Mucosa of descending colon (tissue), 3 donors: ENCODE results near the gene PBRM1. TPM values are rescaled to one million over a fixed set of nuclear protein-coding genes. Genes with fewer than 3 reads are reported as not detected.

Experiments
- ATAC-seq: fragments of 200-7000 bp; cut with Tn5 transposase; one replicate; pipeline ENCODE4 v1.9.1; 2020; ENCODE audit warnings: mild to moderate bottlenecking, moderate library complexity
- DNase-seq, 3 donors: peaks; one replicate each; pipeline ENCODE4 v3.0.0-alpha.2; 2020
- H3K36me3 ChIP-seq: fragments of 200-600 bp; one replicate; pipeline ENCODE4 v1.8.0; 2021; ENCODE audit warnings: low read depth, mild to moderate bottlenecking
- H3K4me1 ChIP-seq: fragments of 200-600 bp; one replicate; pipeline ENCODE4 v1.8.0; 2021; ENCODE audit warnings: low read depth, mild to moderate bottlenecking
- H3K4me3 ChIP-seq: fragments of 200-600 bp; one replicate; pipeline ENCODE4 v1.8.0; 2021; ENCODE audit warnings: mild to moderate bottlenecking
- H3K9me3 ChIP-seq: fragments of 200-600 bp; one replicate; pipeline ENCODE4 v1.8.0; 2021; ENCODE audit warnings: mild to moderate bottlenecking
- CTCF ChIP-seq: fragments of 200-600 bp; IDR thresholded peaks from one replicate; pipeline ENCODE4 v1.8.0; 2022; ENCODE audit warnings: antibody characterized with exemption, mild to moderate bottlenecking
- intact Hi-C, 2 donors: fragments of 100-400 bp; cut with DNase I in 1 of 2; cut with micrococcal nuclease in 1 of 2; formaldehyde crosslinking; loops; one replicate each; pipeline versions ENCODE4 v1.11.0 to v1.11.1; 2022; cut with DNase I, micrococcal nuclease
- total RNA-seq, 3 donors: library from RNA; stranded (reverse); fragmentation: NEBNext Ultra II Directional in 2 of 3; extraction: Animal tissue kit (Norgen Biotek cat#: 25700) in 2 of 3; gene quantifications; one replicate each; pipeline versions ENCODE4 v1.2.1 to v1.2.4, GENCODE V29; 2021 to 2023
- donor health status: DM: no; HTN: no; CAD: no; lungs with moderate emphysema.
- donor health status: DM: no; HTN: no; CAD: no.
- donor health status: DM: no; HTN: yes; CAD: no.

PBRM1 gene
- total RNA-seq, 3 donors from 2014 or later = 48.5 to 86.1 (median 56.8) TPM

- DNase-seq (no peak), ATAC-seq (peak; percentile 60)
- H3K36me3 ChIP-seq = no peaks in the 10 kb centered on the region
- intact Hi-C loops = no loop called here
- no peak for TF ChIP-seq CTCF
- H3K4me1 ChIP-seq = no peaks in the 10 kb centered on the region
- H3K4me3 ChIP-seq = no peak overlapping the region
- H3K9me3 ChIP-seq = peaks cover 11% of the 10 kb centered on the region
Measured at GRCh38 chr3:52724511-52724910, 38.8 kb upstream of the PBRM1 start.

- peaks cover 6% of the 10 kb centered on the region for H3K9me3 ChIP-seq
- intact Hi-C loops = no loop called here
- no peaks in the 10 kb centered on the region for H3K4me1 ChIP-seq
- DNase-seq = no peak
- no peak for ATAC-seq
- no peaks in the 10 kb centered on the region for H3K36me3 ChIP-seq
- TF ChIP-seq CTCF = no peak
- H3K4me3 ChIP-seq = no peak overlapping the region
Measured at GRCh38 chr3:52723935-52724334, 38.2 kb upstream of the PBRM1 start.

GRCh38 chr3:52722491-52722890 lies 36.8 kb upstream of the PBRM1 start:
- ATAC-seq (no peak), DNase-seq (no peak)
- Histone ChIP-seq H3K9me3 (no peaks in the 10 kb centered on the region), H3K4me1 (no peaks in the 10 kb centered on the region), H3K36me3 (no peaks in the 10 kb centered on the region), H3K4me3 (no peak overlapping the region)
- intact Hi-C loops = no loop called here
- no peak for TF ChIP-seq CTCF

GRCh38 chr3:52721730-52722008 lies 36.0 kb upstream of the PBRM1 start:
- ATAC-seq (no peak), DNase-seq (no peak)
- no peak for TF ChIP-seq CTCF
- Histone ChIP-seq H3K36me3 (no peaks in the 10 kb centered on the region), H3K4me3 (no peak overlapping the region), H3K4me1 (no peaks in the 10 kb centered on the region), H3K9me3 (no peaks in the 10 kb centered on the region)
- intact Hi-C loops = no loop called here

- intact Hi-C loops = no loop called here
Measured at GRCh38 chr3:52721002-52721729, 35.5 kb upstream of the PBRM1 start.

More at GRCh38 chr3:52721002-52721729, 35.5 kb upstream of the PBRM1 start:
- DNase-seq (no peak), ATAC-seq (peak; percentile 47)
- Histone ChIP-seq H3K9me3 (no peaks in the 10 kb centered on the region), H3K4me1 (no peaks in the 10 kb centered on the region), H3K36me3 (no peaks in the 10 kb centered on the region), H3K4me3 (no peak overlapping the region)
- no peak for TF ChIP-seq CTCF
